HK-2 (cell line): ENCODE measurements around the gene IL24.
A peak's percentile ranks its signal among the peaks of the same experiment; 100 is the strongest.
"Not testable (repeated sequence)": the region's sequence is repeated elsewhere in the genome, so short reads cannot be mapped to it uniquely, and the experiment has no call there.

Experiments
- DNase-seq: peaks from one replicate; pipeline ENCODE4 v3.0.0-alpha.2; 2018; ENCODE audit not compliant: unreplicated experiment

The IL24 gene

DNA sequence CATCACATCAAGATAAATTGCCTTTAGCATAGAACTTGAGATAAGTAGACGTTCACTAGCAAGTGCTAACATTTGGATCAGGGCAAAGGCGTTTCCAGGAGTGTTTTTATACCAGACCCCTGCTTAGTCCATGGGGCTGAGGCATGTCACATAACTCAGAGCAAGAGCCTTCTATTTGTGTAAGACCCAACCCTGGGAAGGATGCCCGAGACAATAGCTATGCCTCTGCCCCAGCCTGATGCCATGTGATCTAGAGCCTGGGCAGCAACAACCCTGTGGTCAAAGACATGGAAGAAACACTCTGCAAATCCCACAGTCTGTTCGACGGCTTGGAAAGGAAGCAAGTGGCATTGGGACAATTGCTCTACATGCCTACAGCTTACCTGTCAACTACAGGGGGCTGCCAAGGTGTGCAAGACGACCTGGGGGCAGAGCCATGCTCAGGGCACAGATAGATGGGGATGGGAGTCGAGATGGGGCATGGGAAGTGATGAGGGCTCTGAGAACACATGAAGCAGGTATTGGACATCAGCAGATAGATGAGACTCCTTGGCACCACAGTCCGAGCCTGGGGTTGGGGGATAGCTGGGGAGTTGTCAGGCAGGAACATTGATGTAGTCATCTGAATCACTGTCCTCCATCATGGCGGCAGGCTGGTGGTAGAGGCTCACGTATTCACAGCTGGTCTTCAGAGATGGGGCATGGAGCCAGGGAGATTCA is 7.3 kb downstream of the IL24 start:
- DNase-seq, result no peak

DNA sequence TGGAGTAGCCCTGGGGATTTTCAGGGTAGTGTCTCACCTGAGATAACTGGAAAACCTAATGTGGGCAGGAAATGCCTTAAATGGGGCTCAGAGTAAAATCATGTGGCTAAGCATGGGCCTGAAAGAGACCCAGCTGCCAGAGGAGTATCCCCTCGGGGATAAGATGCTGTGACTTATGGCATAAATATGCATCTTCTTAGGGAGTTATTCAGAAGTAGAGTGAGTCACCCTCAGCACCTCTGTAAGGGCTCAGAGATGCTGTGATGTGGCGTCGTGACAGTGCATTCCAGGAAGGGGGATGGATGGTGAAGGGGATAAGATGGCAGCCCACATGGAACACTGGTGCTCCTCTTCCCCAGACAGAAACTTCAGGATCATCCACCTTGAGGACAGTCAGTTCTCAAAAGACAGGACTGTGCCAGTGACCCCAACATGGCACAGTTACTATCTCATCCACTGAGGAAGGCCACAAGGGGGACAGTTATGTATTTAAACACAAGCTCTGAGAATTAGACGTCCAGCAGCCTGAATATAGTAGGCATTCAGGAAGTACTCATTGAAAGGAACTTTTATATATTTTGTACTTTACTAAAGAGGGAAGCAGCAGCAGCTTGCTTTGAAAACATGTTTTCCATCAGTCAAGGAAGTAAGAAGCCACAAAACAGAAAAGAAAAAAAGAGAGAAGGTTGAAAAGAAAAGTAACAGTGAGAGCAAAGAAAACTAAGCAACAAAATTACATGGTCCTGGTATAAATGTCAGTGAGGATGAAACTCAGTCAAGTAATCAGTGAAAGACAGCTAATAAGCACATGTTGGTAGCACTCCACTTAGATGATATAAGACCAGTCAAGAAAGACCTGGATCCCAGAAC is 8.3 kb downstream of the IL24 start:
- peak; percentile 75 for DNase-seq

DNA sequence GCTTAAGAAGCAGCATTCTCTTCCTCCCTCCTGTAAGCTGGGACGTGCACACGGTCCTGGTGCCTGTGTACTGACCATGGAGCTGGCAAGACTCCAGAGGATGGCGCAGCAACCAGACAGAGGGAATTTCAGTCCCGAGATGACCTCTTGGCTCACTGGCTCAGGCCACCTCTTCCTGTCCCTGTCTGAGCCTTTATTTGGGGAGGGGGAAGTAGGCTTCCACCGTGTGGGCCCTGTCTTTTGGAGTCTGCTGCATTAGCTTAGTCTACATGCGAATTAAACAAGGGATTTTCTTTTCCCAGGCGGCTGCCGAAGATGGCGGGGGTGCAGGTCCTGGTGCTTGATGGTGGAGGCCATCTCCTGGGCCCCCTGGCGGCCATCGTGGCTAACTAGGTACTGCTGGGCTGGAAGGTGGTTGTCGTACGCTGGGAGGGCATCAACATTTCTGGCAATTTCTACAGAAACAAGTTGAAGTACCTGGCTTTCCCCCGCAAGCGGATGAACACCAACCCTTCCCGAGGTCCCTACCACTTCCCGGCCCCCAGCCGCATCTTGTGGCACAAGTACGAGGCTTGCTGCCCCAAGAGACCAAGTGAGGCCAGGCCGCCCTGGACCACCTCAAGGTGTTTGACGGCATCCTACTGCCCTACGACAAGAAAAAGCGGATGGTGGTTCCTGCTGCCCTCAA is 10.2 kb downstream of the IL24 start:
- DNase-seq, result no peak

DNA sequence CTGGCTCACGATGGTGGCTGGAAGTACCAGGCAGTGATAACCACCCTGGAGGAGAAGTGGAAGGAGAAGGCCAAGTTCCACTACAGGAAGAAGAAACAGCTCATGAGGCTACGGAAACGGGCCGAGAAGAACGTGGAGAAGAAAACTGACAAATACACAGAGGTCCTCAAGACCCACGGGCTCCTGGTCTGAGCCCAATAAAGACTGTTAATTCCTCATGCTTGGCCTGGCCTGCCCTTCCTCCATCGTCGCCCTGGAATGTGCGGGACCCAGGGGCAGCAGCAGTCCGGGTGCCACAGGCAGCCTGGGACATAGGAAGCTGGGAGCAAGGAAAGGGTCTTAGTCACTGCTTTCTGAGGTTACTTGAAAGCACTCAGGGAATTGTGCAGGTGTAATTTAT is 10.8 kb downstream of the IL24 start:
- DNase-seq, result peak; percentile 28

DNA sequence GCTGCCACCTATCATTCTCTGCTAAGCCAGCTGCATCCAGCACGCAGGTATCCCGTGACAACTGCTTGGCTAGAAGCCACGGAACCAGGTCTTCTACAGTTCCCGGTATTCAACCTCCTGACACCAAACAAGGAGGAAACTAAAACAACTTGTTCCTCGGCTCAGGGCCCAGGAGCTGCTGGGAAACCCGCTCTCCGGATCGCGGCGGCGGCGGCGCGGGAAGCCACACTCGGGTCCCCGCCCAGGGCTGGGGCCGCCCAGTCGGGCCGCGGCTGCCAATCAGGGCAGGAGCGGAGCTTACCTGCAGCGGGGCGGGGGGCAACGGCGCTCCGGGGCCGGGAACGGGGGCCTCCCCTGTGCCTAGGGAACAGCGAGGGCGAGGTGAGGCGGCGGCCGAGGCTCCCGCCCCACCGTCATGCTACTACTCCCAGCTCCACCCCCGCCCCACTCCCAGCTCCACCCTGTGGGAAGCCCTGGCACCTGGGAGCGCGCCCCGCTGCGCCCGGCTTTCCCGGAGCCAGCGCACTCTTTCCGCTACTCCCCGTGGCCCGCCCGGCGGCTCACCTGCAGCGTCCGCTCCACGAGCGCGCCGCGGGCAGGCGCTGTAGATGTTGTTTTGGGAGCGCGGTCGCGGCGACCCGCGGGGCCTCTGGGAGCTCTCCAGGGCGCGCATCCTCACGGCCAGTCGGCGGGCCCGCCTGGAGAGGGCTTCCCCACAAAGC is 12.1 kb downstream of the IL24 start:
- DNase-seq, result peak; percentile 65

DNA sequence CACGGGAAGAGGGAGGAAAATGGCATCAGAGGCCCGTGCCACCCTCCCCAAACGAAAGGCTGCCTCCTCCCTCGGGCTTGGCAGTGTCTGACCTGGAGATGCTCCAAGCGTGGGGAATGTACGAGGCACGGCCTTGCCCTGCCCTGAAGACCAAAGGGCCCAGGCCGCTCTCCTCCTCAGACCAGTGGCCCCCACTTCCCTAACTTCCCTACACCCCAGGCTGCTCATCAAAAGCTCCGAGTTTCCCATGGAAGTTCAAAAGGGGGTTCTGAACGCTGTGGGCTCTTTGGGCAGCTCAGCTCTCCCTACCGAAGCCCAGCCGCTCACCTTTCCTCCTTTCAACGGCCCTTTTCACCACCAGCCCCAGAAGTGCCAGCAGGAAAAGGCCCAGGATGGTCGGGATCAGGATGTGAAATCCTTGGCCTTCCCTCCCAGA is 12.7 kb downstream of the IL24 start:
- DNase-seq, result no peak

DNA sequence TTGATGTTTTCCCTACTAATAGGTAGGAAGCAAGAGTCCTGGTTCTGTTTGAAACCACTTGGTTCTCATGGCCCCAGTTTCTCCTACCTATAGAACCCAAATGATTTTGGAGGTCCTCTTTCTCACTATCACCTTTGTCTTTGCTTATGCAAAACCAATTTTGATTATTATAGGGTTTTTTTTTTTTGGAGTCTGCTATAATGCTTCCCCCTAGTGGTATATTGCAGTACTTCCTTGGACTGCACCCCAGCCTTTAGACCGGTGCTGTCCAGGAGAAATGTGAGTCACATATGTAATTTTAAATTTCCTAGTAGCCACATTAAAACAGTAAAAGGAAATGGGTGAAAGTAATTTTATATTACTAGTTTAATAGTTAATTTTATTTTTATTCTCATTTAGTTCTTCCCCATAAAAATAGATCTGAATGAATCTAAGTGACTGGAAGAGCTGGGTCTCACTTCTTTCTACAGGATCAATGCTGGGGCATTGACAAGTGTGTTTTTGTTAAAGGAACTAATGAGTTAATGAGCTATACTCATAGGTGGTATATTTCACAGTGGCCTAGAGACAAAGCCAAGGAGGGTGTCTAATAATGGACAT is 13.9 kb downstream of the IL24 start:
- no peak for DNase-seq

DNA sequence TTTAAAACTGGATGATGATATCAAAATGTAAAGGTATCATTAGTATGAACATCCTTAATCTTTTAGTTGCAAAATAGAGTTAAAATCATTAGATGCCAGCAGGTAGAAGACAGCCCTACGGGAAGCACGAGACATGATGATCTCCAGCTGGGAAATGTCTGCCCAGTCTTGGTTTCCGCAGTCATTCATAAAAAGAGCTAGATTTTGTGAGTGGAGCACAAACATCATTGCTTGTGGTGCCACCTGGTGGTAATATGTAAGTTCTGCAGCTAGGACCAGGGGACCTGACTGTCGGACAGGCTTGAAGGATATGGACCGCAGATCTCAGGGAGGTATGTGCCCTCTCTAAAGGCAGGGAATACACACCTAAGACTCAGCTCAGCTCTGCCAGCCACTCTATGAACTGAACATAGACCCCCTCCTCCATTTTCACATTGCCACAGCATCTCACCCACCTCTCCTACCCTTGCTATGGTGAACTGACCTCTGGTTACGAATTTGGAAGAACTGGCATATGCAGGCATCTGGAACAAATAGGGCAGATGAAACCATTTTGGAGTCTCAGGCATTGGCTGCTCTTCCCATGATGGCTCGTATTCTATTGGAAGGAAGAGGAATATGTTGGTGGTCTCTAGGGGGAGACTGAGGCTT is 15.3 kb downstream of the IL24 start:
- DNase-seq, result peak; percentile 73

DNA sequence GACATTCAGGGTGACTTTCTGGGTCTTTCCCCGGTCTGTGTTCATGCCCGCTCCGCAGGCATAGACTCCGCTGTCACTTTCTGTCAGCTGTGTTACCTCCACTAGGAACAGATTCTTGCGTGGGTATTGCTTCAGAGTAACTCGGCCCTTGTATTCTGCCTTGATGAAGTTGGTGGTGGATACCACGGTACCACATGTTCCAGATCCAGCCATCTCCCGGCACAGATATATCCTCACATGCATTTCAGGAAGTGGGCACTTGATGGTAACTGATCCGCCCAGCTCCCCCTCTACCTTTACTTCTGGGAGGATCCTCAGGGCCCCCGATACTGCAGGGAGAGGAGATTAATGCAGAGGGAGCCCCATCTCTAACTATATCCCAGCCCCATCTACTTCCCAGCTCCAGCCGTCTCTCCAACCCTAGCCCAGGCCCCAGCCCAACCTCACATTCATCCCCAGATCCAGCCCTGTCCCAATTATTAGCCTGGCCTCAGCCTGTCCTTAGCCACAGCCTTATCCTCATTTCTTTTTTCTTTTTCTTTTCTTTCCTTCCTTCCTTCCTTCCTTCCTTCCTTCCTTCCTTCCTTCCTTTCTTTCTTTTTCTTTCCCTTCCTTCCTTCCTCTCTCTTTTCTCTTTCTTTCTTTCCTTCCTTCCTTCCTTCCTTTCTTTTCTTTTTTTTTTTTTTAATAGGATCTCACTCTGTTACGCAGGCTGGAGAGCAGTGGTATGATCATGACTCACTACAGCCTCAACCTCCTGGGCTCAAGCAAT is 16.7 kb downstream of the IL24 start:
- DNase-seq, result no peak

DNA sequence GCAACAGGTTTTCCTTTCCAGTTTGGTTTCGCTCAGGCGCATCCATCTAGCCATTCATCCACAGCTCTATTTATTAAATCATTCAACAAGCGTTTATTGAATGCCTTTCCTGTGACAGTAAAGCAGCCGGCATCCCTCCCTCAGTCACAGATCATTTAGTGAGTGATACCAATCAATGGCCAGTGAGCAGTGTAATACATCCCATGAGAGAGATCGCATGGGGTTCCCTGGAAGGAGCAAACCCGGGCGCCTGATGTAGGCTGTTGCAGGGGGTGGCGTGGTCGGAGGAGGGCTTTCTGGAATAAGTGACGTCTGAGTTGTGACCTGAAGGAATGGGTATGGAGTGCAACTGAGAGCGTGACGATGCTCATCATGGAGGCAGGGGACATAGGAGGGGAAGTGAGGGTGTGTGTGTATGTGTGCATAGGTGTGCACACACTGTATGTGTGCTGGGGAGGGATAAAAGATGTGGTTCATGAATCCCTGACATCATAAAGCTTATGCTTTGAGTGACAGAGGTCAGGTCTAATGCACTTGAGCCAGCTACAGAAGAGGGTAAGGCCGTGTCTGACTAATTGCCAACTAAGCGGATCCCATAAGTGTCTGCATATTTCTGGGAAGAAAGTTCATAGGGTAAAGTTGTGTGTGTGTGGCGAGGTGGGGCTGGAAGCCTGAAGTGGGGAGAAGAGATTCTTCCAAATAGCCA is 17.9 kb downstream of the IL24 start:
- DNase-seq, result no peak

DNA sequence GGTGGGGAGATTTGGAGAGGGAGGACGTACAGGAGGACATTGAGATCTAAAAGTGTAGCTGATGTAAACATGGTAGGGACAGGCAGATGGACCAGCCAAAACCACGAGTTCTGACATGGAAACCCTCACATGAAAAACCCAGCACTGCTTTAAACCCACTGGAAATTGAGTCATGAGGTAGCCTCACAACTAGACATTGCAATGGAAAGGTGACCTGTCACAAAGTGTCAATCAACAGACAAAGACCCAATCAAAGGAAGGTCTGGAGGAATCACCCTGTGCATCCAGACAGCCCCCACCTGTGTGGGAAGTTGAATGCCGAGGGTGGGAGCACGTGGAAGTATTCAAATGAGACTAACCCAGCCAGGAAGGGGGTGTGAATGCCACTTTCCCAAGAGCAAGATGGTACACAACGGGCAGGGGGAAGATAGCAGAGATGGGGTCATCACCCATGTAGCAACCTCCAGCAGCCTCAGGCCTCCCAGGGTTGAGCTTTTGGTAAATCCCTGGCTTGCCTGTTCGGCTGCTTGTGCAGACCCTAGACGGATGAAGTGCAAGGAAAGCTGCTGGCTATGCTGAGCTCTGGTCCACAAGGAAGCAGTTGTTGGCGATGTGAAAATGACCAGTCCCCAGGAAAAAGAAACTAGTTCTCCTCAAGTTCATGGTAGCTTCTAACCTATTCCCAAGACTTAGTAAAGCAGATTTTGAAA is 18.9 kb downstream of the IL24 start:
- no peak for DNase-seq

DNA sequence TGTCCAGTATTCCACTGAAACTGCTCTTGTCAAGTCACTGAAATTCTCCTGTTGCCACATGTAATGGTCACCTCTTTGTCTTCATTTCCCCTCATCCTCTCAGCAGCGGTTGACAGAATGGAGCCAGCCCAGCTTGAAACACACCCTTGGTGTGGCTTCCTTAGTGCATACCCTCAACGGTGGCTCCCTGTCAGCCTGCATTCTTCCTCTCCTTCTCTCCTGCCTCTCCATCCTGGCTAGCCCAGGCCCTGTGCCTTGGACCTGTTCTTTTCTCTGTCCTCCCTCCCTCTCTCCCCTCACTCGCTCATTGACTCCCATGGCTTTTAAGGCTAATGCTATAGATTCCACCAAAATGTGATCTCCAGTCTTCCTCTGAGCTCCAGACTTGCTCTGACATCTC is 20.8 kb downstream of the IL24 start:
- DNase-seq, result no peak

DNA sequence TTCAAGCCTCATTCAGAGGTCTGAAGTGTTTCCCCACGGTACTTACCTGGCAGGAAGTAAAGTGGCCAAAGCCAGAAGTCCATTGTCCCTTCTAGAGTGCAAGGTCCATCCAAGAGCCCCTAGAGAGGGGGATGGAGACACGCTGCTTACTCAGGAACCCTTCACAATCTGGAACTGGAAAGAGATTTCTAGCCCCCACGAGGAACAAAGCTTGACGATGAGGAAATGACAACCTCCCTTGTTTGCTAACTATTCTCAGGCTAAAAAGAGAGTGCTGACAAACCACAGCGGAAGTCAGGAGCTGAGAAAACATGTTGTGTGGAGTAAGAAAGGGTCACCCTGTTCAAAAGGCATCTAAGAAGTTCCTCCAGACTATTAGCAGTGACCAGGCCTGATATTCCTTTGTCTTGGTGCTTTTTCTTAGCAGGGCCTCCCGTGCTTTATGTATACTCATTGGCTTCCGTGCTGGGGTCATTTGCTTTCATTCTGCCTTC is 24.6 kb downstream of the IL24 start, which contains the start of gene FCMR:
FCMR (minus strand) TSS at position 170 of the 494 bp plus-strand sequence; CDS start at position 83, 87 bp downstream.
- DNase-seq, result no peak

DNA sequence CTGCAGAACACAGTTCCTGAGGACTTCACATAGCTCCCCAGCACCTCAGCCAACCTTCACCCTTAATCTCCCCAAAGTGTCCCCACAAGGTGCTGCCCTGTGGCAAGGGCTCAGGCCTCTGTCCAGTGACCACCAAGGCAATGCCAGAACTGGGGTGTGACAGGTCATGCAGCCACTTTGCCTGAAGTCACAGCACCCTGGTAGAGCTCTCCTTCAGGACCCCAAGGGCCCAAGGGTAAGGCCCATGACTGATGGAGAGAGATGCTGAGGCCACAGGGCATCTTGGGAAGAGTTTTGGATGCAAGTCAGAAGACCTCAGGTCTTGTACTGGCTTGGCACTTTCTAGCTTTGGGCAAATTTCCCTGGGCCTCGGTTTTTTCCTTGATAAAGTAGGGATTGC is 25.3 kb downstream of the IL24 start:
- DNase-seq, result no peak

DNA sequence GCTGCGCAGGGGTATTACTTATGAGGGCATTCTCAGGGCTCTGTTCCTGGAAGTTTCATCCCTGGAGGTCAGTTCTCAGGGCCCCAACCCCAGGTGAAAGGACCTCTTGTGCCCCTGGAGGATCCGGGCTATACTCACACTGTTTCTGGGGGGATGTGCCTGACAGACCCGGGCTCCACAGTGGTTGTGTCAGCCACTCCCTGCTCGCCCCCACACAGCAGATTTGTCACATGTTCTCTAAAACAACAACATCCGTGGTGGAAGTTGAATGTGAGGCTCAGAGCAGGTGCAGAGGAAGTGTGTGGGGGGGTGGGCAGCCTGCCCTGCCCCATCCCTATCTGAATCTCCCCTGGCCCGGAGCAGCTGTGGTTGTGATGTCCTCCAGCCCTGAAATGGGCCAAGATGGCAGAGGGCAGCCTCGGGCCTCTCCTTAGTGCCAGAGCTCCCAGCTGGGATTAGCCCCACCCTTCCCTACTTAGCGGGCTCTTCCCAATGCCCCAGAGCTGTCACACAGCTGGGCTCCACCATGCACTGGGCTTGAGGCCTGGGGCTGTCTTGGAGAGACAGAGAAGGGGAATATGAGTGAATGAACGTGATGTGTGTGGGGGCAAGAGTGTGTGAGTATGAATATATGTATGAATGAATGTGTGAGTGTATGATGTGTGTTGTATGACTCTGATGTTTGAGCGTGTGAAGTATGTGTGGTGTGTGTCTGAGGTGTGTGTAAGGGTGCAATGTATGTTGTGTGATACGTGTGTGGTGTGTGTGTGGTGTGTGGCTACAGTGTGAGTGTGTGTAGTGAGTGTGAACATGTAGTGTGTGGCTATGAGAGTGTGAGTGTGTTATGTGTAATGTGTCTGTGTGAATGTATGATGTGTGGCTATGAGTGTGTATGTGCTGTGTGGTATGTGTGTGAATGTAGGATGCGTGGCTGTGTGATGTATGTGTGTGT is 26.0 kb downstream of the IL24 start:
- DNase-seq, result no peak

DNA sequence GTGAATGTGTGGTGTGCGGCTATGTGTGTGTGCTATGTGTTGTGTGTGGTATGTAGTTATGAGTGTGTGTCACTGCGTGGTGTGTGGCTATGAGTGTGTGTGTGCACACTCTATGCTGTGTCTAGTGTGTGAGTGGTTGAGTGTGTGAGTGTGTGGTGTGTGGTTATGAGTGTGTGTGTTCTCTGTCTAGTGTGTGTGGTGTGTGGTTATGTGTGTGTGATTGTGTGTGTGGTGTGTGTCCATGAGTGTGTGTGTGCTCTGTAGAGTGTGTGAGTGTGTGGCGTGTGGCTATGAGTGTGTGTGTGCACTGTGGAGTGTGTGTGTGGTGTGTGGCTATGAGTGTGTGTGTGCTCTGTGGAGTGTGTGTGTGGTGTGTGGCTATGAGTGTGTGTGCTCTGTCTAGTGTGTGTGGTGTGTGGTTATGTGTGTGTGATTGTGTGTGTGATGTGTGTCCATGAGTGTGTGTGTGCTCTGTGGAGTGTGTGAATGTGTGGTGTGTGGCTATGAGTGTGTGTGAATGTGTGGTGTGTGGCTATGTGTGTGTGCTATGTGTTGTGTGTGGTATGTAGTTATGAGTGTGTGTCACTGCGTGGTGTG is 26.8 kb downstream of the IL24 start:
- not testable (repeated sequence) for DNase-seq

DNA sequence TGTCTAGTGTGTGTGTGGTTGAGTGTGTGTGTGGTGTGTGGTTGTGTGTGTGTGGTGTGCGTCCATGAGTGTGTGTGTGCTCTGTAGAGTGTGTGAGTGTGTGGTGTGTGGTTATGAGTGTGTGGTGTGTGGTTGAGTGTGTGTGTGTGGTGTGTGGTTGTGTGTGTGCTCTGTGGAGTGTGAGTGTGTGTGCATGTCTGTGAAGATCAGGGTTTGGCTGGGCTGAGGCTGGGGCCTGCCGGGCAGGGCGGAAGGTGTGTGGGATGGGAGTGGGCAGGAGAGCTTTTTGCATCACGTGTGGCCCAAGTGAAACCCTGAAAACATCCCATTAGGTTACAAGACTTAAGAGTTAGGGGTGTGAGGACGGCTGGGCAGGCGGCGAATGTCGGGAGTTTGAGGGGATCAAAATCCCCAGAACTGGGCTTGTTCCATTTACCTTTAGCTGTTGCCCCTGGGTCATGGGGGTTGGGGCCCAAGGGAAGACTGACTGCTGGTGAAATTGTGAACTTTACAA is 27.4 kb downstream of the IL24 start:
- DNase-seq, result no peak
